CD4-positive, alpha-beta T cell (primary cell): ENCODE results near the gene ADAM19. TPM values are rescaled to one million over a fixed set of nuclear protein-coding genes. Genes with fewer than 3 reads are reported as not detected.
"Not testable (repeated sequence)": the region's sequence is repeated elsewhere in the genome, so short reads cannot be mapped to it uniquely, and the experiment has no call there.

Experiments used
- ATAC-seq: fragments of 200-7000 bp; cut with Tn5 transposase; one replicate; pipeline ENCODE4 v1.10.0; 2022; ENCODE audit warnings: mild to moderate bottlenecking; ENCODE audit not compliant: poor library complexity
- CTCF ChIA-PET: fragments of 350-600 bp; sonication (Branson Sonifier 250); formaldehyde crosslinking; loops from one replicate; lab custom pipeline; 2021; ENCODE audit warnings: antibody characterized with exemption, inconsistent platforms; lab: Charles Lee
- POLR2A ChIA-PET: fragments of 350-600 bp; sonication (Branson Sonifier 250); formaldehyde crosslinking; loops from one replicate; lab custom pipeline; 2021; ENCODE audit warnings: antibody characterized with exemption, inconsistent platforms; lab: Charles Lee
- DNase-seq, 14 experiments: peaks; one replicate each; pipeline ENCODE4 v3.0.0-alpha.2; 2013 to 2020; ENCODE audit warnings: mixed read lengths in 2 of 14
- H3K27ac ChIP-seq, 2 donors: one replicate each; pipeline versions ENCODE4 v1.5.1 to v1.7.0; 2013; ENCODE audit warnings: low read length in 2 of 2, low read depth in 1 of 2, mild to moderate bottlenecking in 1 of 2
- H3K27me3 ChIP-seq, 2 experiments: 1 replicate in 1 of 2; 2 replicates in 1 of 2; pipeline versions ENCODE4 v1.6.1 to v1.7.0; 2013; ENCODE audit warnings: low read length in 2 of 2, control low read depth in 1 of 2, mild to moderate bottlenecking in 1 of 2, moderate library complexity in 1 of 2; ENCODE audit not compliant: insufficient read depth in 2 of 2, control insufficient read depth in 1 of 2
- H3K36me3 ChIP-seq: one replicate; pipeline ENCODE4 v1.6.1; 2013; ENCODE audit warnings: low read length, control low read depth; ENCODE audit not compliant: insufficient read depth
- H3K4me1 ChIP-seq: one replicate; pipeline ENCODE4 v1.6.1; 2013; ENCODE audit warnings: low read length, control low read depth; ENCODE audit not compliant: insufficient read depth
- H3K4me3 ChIP-seq: one replicate; pipeline ENCODE4 v1.5.1; 2013; ENCODE audit warnings: mild to moderate bottlenecking, low read length, moderate library complexity
- H3K9me3 ChIP-seq, 2 experiments: 1 replicate in 1 of 2; 2 replicates in 1 of 2; pipeline versions ENCODE4 v1.6.1 to v1.7.0; 2013; ENCODE audit warnings: low read length in 2 of 2, mild to moderate bottlenecking in 2 of 2, control low read depth in 1 of 2, moderate library complexity in 1 of 2; ENCODE audit not compliant: control insufficient read depth in 1 of 2, insufficient read depth in 1 of 2
- H3K27ac Mint-ChIP-seq: one replicate; pipeline ENCODE4 v1.8.0; 2020; ENCODE audit warnings: mixed read lengths
- H3K27me3 Mint-ChIP-seq: one replicate; pipeline ENCODE4 v1.8.0; 2021; ENCODE audit warnings: mixed read lengths
- H3K36me3 Mint-ChIP-seq: one replicate; pipeline ENCODE4 v1.8.0; 2021; ENCODE audit warnings: low read depth, mixed read lengths
- H3K4me1 Mint-ChIP-seq: one replicate; pipeline ENCODE4 v1.8.0; 2021; ENCODE audit warnings: low read depth, mixed read lengths
- H3K4me3 Mint-ChIP-seq: one replicate; pipeline ENCODE4 v1.8.0; 2020; ENCODE audit warnings: mild to moderate bottlenecking, mixed read lengths
- H3K9me3 Mint-ChIP-seq: one replicate; pipeline ENCODE4 v1.8.0; 2020; ENCODE audit warnings: mixed read lengths
- CTCF ChIP-seq: fragments of 200-600 bp; IDR thresholded peaks from one replicate; pipeline ENCODE4 v1.8.0; 2022; ENCODE audit warnings: antibody characterized with exemption, mild to moderate bottlenecking
- intact Hi-C, 2 experiments: fragments of 100-400 bp; cut with DNase I in 1 of 2; cut with micrococcal nuclease in 1 of 2; formaldehyde crosslinking; loops; one replicate each; pipeline versions ENCODE4 v1.15.1 to v1.9.0; 2023 to 2025; cut with DNase I, micrococcal nuclease
- total RNA-seq, 174 experiments: library from RNA in 2 of 174; stranded (reverse) in 2 of 174; gene quantifications; one replicate each; pipeline ENCODE4 v1.2.3 and lab custom pipeline; 2021 to 2026

ADAM19 gene
- total RNA-seq, 2 experiments from 2014 or later, result 26.7 to 29.1 TPM

GRCh38 chr5:157443041-157443549 is 132.5 kb downstream of the ADAM19 start:
- Histone ChIP-seq H3K27ac (no peak overlapping the region), H3K4me1 (no peaks in the 10 kb centered on the region), H3K36me3 (no peaks in the 10 kb centered on the region), H3K27me3 (no peaks in the 10 kb centered on the region), H3K4me3 (no peak overlapping the region), H3K9me3 (no peaks in the 10 kb centered on the region)
- no peaks in the 10 kb centered on the region for H3K36me3 Mint-ChIP-seq
- H3K4me1 Mint-ChIP-seq, result no peaks in the 10 kb centered on the region
- H3K27me3 Mint-ChIP-seq, result no peaks in the 10 kb centered on the region
- H3K27ac Mint-ChIP-seq, result no peak overlapping the region
- no peaks in the 10 kb centered on the region for H3K9me3 Mint-ChIP-seq
- CTCF ChIA-PET, result interaction anchor here (1.2 kb wide), 1 partner anchor 11 kb away, joined by 3 read pairs; no protein-coding TSS in a partner anchor
- DNase-seq (no peak), ATAC-seq (no peak)
- intact Hi-C loops, result no loop called here
- no peak for TF ChIP-seq CTCF
- H3K4me3 Mint-ChIP-seq, result no peak overlapping the region
- POLR2A ChIA-PET, result no interaction called here

- Mint-ChIP-seq H3K27ac (no peak overlapping the region), H3K4me3 (no peak overlapping the region), H3K36me3 (no peaks in the 10 kb centered on the region), H3K27me3 (no peaks in the 10 kb centered on the region), H3K4me1 (peaks cover 5% of the 10 kb centered on the region), H3K9me3 (no peaks in the 10 kb centered on the region)
- no peak for TF ChIP-seq CTCF
- no peak for DNase-seq
- no peaks in the 10 kb centered on the region for H3K4me1 ChIP-seq
- no peaks in the 10 kb centered on the region for H3K36me3 ChIP-seq
- intact Hi-C loops, result loop anchor here in 1 of 2 experiments (5.0 kb wide), 1 partner anchor 43 kb away; no protein-coding TSS in a partner anchor
- ChIA-PET CTCF (interaction anchor here (3.3 kb wide), 1 partner anchor 310 kb away, joined by 16 read pairs; the partner anchor contains the start of gene LSM11), POLR2A (interaction anchor here (0.6 kb wide), 1 partner anchor 71 kb away, joined by 4 read pairs; no protein-coding TSS in a partner anchor)
- no peak for ATAC-seq
- H3K9me3 ChIP-seq, result no peaks in the 10 kb centered on the region
- H3K27me3 ChIP-seq, result no peaks in the 10 kb centered on the region
- no peak overlapping the region for H3K4me3 ChIP-seq
- H3K27ac ChIP-seq, result no peak overlapping the region
Observed at GRCh38 chr5:157434096-157434495, 141.5 kb downstream of the ADAM19 start.

- Histone ChIP-seq H3K36me3 (no peaks in the 10 kb centered on the region), H3K9me3 (no peaks in the 10 kb centered on the region), H3K4me1 (no peaks in the 10 kb centered on the region), H3K27me3 (no peaks in the 10 kb centered on the region), H3K27ac (no peak overlapping the region), H3K4me3 (no peak overlapping the region)
- intact Hi-C loops, result loop anchor here (1.0 to 5.0 kb wide), 4 partner anchors 46 to 312 kb away; partner anchors contain the start of gene LSM11 (in 1 of the 2)
- no peaks in the 10 kb centered on the region for H3K36me3 Mint-ChIP-seq
- H3K9me3 Mint-ChIP-seq, result no peaks in the 10 kb centered on the region
- TF ChIP-seq CTCF, result peak; percentile 56
- ATAC-seq (peak; percentile 82), DNase-seq (peak in 6 of 14 experiments; percentile 2 to 77 (median 54))
- H3K27me3 Mint-ChIP-seq, result no peaks in the 10 kb centered on the region
- CTCF ChIA-PET, result interaction anchor here (1.0 to 3.3 kb wide), 3 partner anchors 12 to 312 kb away, joined by 3 to 16 read pairs (median 4); partner anchors contain the start of gene LSM11
- no peak overlapping the region for H3K27ac Mint-ChIP-seq
- no peak overlapping the region for H3K4me3 Mint-ChIP-seq
- POLR2A ChIA-PET, result interaction anchor here (0.6 to 1.1 kb wide), 2 partner anchors 42 to 312 kb away, joined by 3 read pairs; partner anchors contain the start of gene LSM11
- peaks cover 5% of the 10 kb centered on the region for H3K4me1 Mint-ChIP-seq
Observed at GRCh38 chr5:157431544-157432200, 143.9 kb downstream of the ADAM19 start.

- H3K27me3 ChIP-seq, H3K4me3 ChIP-seq, H3K36me3 ChIP-seq, H3K4me1 ChIP-seq, H3K27ac ChIP-seq, H3K27ac Mint-ChIP-seq, DNase-seq, H3K4me3 Mint-ChIP-seq, H3K9me3 ChIP-seq, H3K4me1 Mint-ChIP-seq, H3K36me3 Mint-ChIP-seq, H3K9me3 Mint-ChIP-seq, H3K27me3 Mint-ChIP-seq, POLR2A ChIA-PET, ATAC-seq, CTCF ChIA-PET: not testable (repeated sequence)
- intact Hi-C loops, result loop anchor here (1.0 to 5.0 kb wide), 2 partner anchors 47 to 313 kb away; partner anchors contain the start of gene LSM11 (in 1 of the 2)
Observed at GRCh38 chr5:157429920-157430319, 145.7 kb downstream of the ADAM19 start.
